PC-9 (cell line): Measurements from ENCODE around the gene FFAR3. TPM values are rescaled to one million over a fixed set of nuclear protein-coding genes. Genes with fewer than 3 reads are reported as not detected.

Source experiments
- BruUV-seq: library from RNA; stranded (reverse); fragments of 400-500 nt; replicated peaks from 2 replicates; lab custom pipeline; 2021; lab: Mats Ljungman, UMichigan
- CTCF ChIA-PET: fragments of 300-600 bp; sonication (Branson Sonifier 250); formaldehyde crosslinking; loops from one replicate; lab custom pipeline; 2022; ENCODE audit warnings: antibody characterized with exemption; lab: Charles Lee
- POLR2A ChIA-PET: fragments of 300-600 bp; sonication (Branson Sonifier 250); formaldehyde crosslinking; loops from one replicate; lab custom pipeline; 2022; ENCODE audit warnings: antibody characterized with exemption; ENCODE audit not compliant: unreplicated experiment; lab: Charles Lee
- DNase-seq, 2 experiments: peaks; one replicate each; pipeline versions ENCODE4 v3.0.0 to v3.0.0-alpha.2; 2015 to 2022; ENCODE audit warnings: mixed read lengths in 1 of 2
- H2AFZ ChIP-seq: fragments of 200-600 bp; sonication (generic); 2 replicates; pipeline ENCODE4 v1.8.1; 2017; ENCODE audit warnings: antibody characterized with exemption
- H3F3A ChIP-seq: fragments of 200-600 bp; sonication (generic); 2 replicates; pipeline ENCODE4 v1.8.1; 2017; ENCODE audit warnings: antibody characterized with exemption, mild to moderate bottlenecking, low read depth; ENCODE audit not compliant: insufficient read depth
- H3K27ac ChIP-seq: fragments of 200-600 bp; sonication (generic); 2 replicates; pipeline ENCODE4 v1.6.1; 2016; ENCODE audit warnings: mixed run types
- H3K27me3 ChIP-seq: fragments of 200-600 bp; sonication (generic); 2 replicates; pipeline ENCODE4 v1.6.1; 2016; ENCODE audit warnings: low read depth, mixed run types; ENCODE audit not compliant: insufficient read depth
- H3K36me3 ChIP-seq: fragments of 200-600 bp; sonication (generic); 2 replicates; pipeline ENCODE4 v1.6.1; 2016; ENCODE audit warnings: low read depth, mixed run types
- H3K4me1 ChIP-seq: fragments of 200-600 bp; sonication (generic); replicated peaks from 2 replicates; pipeline ENCODE4 v1.6.1; 2016; ENCODE audit warnings: mixed run types; ENCODE audit not compliant: insufficient read depth
- H3K4me2 ChIP-seq: fragments of 200-600 bp; sonication (generic); 2 replicates; pipeline ENCODE4 v1.6.1; 2017; ENCODE audit warnings: mixed run types
- H3K4me3 ChIP-seq: fragments of 200-600 bp; sonication (generic); 2 replicates; pipeline ENCODE4 v1.6.1; 2016; ENCODE audit warnings: mixed run types
- H3K79me2 ChIP-seq: fragments of 200-600 bp; sonication (generic); 2 replicates; pipeline ENCODE4 v1.6.1; 2017; ENCODE audit warnings: low read depth, mixed run types
- H3K9me2 ChIP-seq: fragments of 200-600 bp; sonication (generic); 2 replicates; pipeline ENCODE4 v1.8.1; 2017; ENCODE audit warnings: mild to moderate bottlenecking; ENCODE audit not compliant: insufficient read depth
- H3K9me3 ChIP-seq: fragments of 200-600 bp; sonication (generic); 2 replicates; pipeline ENCODE4 v1.8.1; 2016; ENCODE audit warnings: low read depth; ENCODE audit not compliant: insufficient read depth
- H4K20me1 ChIP-seq: fragments of 200-600 bp; sonication (generic); 2 replicates; pipeline ENCODE4 v1.8.1; 2017; ENCODE audit not compliant: insufficient read depth
- CTCF ChIP-seq: fragments of 200-600 bp; sonication (generic); conservative IDR thresholded peaks from 2 replicates; pipeline ENCODE4 v1.6.1; 2017; ENCODE audit warnings: mixed run types, antibody characterized with exemption, mild to moderate bottlenecking, moderate library complexity
- EZH2 ChIP-seq: fragments of 200-600 bp; sonication (generic); IDR thresholded peaks from 2 replicates; pipeline ENCODE4 v1.8.0; 2017; ENCODE audit warnings: antibody characterized with exemption, low read depth
- intact Hi-C: fragments of 100-400 bp; cut with micrococcal nuclease; formaldehyde crosslinking; loops from one replicate; pipeline ENCODE4 v1.10.0; 2022; ENCODE audit not compliant: unreplicated experiment
- total RNA-seq: library from RNA; stranded (reverse); gene quantifications from 2 replicates; pipeline ENCODE4 v1.2.3, GENCODE V29; 2021

Gene FFAR3
- total RNA-seq, 1 experiment from 2014 or later: not detected

- no peaks in the 10 kb centered on the region for H3K9me3 ChIP-seq
- POLR2A ChIA-PET: no interaction called here
- H3K4me3 ChIP-seq: no peak overlapping the region
- no peak for DNase-seq
- TF ChIP-seq EZH2 (no peak), CTCF (no peak)
- peaks cover 3% of the 10 kb centered on the region; the same call in 1 of the 2 replicates for H3K4me1 ChIP-seq
- H3F3A ChIP-seq: 0 out of 2 replicates have a peak, but pooled peaks cover 2% of the 10 kb centered on the region
- CTCF ChIA-PET: no interaction called here
- H3K4me2 ChIP-seq: no peak overlapping the region
- H3K36me3 ChIP-seq: peaks cover 44% of the 10 kb centered on the region
- intact Hi-C loops: no loop called here
- H3K27me3 ChIP-seq: no peaks in the 10 kb centered on the region
- no TSS peak for BruUV-seq
- H2AFZ ChIP-seq: no peak overlapping the region
- H3K27ac ChIP-seq: no peak overlapping the region
- peaks cover 6% of the 10 kb centered on the region; the same call in 1 of the 2 replicates for H4K20me1 ChIP-seq
- H3K79me2 ChIP-seq: 0 out of 2 replicates have a peak, but pooled peaks cover 10% of the 10 kb centered on the region
- no peaks in the 10 kb centered on the region for H3K9me2 ChIP-seq
Observed at GRCh38 chr19:35329323-35329722, 28.9 kb upstream of the FFAR3 start.

DNA sequence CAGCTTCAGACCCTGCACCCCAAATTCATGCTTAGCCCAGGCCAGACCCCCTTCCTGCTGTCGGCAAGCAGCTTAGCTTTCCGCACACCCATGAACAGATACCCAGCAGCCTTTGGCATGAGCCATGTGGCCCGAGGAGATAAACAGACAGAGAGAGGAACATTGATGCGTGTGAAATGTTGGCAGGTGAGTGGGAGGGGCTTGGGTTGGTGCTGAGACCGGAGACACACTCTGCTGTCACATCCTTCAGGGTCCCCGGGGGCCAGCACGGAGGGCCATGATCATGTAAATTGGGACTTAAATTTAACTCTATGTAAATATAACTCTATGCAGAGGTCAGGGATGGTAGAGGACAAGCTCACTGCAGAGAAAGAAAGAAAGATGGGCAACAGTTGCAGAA is 27.8 kb upstream of the FFAR3 start:
- no TSS peak for BruUV-seq
- Histone ChIP-seq H3K79me2 (0 out of 2 replicates have a peak, but pooled peaks cover 7% of the 10 kb centered on the region), H3K9me2 (no peaks in the 10 kb centered on the region), H3K4me2 (no peak overlapping the region), H3K27ac (no peak overlapping the region), H3K4me1 (no peaks in the 10 kb centered on the region), H4K20me1 (peaks cover 6% of the 10 kb centered on the region; the same call in 1 of the 2 replicates), H3K4me3 (no peak overlapping the region), H3K36me3 (peaks cover 42% of the 10 kb centered on the region), H3F3A (no peaks in the 10 kb centered on the region), H3K27me3 (no peaks in the 10 kb centered on the region), H3K9me3 (no peaks in the 10 kb centered on the region), H2AFZ (no peak overlapping the region)
- no peak for TF ChIP-seq CTCF
- no peak for TF ChIP-seq EZH2
- ChIA-PET POLR2A (no interaction called here), CTCF (no interaction called here)
- no peak for DNase-seq
- intact Hi-C loops: no loop called here

GRCh38 chr19:35331551-35332214 is 26.6 kb upstream of the FFAR3 start:
- no TSS peak for BruUV-seq

More at GRCh38 chr19:35331551-35332214, 26.6 kb upstream of the FFAR3 start:
- no peak overlapping the region for H3K4me2 ChIP-seq
- no peaks in the 10 kb centered on the region for H3K79me2 ChIP-seq
- CTCF ChIA-PET: no interaction called here
- no peak for DNase-seq
- POLR2A ChIA-PET: no interaction called here
- H3K36me3 ChIP-seq: peaks cover 47% of the 10 kb centered on the region
- TF ChIP-seq EZH2 (no peak), CTCF (no peak)
- no peaks in the 10 kb centered on the region for H3K4me1 ChIP-seq
- H3K9me3 ChIP-seq: no peaks in the 10 kb centered on the region
- H3F3A ChIP-seq: no peaks in the 10 kb centered on the region
- peaks cover 10% of the 10 kb centered on the region; the same call in 1 of the 2 replicates for H4K20me1 ChIP-seq
- no peaks in the 10 kb centered on the region for H3K27me3 ChIP-seq
- intact Hi-C loops: no loop called here
- H3K4me3 ChIP-seq: no peak overlapping the region
- H2AFZ ChIP-seq: no peak overlapping the region
- no peaks in the 10 kb centered on the region for H3K9me2 ChIP-seq
- H3K27ac ChIP-seq: no peak overlapping the region
